ELR (cell line): ENCODE results near the gene CHRNB2.

Source experiments
- DNase-seq: peaks from one replicate; pipeline ENCODE4 v3.0.0-alpha.2; 2015; ENCODE audit warnings: low read depth

CHRNB2 gene

DNA sequence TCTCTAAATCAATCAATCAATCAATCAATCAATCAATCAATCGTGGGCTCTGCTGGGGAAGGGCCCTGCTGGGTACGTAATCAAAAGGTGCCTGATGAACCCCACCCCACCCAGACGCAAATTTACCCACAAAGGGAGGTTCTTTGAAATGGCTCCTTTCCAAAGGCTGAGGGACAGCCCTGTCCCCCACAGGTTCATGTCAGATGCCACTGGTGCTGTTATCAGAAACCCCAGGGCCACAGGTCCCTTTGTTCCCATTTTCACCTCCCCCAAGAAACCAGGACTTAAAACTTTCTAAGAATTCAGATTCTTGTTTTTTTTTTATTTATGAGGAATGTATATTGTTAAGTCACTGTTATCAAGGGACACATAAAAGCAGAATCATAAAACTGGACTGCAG lies 14.2 kb downstream of the CHRNB2 start:
- DNase-seq: no peak

DNA sequence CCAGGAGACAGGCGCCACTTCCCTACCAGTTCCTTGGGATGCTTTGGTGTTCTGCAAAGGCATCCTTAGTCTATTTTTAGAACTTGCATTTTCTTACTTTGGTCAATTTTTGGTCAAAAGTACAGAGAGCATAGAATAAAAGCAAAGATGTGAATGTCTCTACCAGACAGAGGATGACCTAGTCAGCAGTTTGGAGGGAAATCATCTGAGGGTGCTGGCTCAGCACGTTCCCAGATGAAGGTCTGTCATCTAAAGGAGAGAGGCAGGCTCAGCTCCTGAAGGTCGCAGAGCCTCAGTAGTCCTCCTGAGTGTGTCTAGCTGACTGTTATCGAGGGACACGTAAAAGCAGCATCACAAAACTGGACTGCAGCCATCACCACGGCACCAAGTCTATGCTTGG lies 15.3 kb downstream of the CHRNB2 start:
- DNase-seq: no peak

DNA sequence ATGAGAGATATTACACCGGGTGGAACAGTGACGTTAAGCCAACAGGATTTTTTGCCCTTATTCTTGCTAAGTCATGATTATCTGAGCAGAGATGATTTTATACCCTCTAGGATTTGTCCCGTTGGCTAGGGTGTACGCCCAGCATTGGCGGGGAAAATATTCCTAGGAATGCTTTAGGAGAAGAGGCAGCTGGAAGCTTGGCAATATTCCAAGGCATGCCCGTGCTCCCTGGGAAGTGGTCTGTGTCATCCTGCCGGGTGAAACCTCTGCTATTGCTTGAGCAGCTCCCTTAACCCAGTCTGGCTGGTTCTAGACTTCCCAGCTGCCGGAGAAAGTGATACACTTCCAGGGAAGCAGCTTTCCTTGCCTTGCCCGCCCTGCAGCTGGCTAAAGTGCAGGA lies 16.2 kb downstream of the CHRNB2 start:
- no peak for DNase-seq

DNA sequence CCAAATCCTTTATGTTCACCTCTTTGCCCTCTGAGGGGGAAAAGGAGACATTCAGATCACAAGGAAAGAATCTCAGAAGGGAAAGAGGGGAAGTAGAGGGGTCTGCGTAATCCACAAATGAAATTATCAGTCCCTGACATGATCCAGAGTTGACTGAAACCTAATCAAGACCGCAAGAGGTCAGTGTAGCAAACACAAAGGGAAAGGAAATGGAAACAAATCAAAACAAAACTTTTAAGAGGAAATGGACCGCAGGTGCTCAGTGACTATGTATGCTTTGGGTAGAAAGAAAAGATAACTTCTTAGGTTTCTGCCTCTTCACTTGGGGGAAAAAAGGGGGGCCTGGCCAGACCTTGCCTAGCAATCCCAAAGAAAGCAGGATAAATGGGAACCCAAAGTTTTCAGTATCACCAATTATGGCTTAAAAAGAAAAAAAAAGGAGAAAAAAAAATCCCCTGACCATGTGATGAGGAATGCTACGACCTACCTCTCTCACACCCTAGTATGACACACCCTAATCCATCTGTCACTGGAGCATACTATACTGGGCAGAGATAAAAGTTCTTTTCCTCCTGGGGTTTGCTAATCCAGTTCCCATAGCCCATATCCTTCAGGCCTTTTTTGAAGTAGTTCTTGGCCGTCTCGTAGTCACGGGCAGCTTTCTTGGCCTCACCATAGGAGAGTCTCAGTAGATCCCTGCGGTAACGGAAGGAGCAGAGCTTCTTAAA lies 16.9 kb downstream of the CHRNB2 start:
- no peak for DNase-seq

DNA sequence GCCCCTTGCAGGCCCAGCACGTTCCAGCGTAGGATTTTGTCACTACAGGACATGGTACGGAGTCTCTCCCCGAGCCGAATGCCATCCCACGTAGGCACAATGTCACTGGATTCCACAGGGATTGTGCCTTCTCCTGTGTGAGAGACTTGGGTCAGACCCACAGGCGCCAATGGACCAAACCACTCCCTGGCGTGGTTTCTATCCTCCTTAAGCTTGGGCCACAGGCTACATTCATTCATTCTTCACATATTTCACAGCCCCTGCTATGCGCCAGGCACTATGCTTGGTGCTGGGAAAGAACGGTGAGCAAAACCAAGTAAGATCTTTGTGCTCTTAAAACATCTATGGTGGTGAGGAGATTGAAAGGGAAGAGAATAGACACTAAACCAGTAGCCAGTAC lies 18.7 kb downstream of the CHRNB2 start:
- DNase-seq: no peak

DNA sequence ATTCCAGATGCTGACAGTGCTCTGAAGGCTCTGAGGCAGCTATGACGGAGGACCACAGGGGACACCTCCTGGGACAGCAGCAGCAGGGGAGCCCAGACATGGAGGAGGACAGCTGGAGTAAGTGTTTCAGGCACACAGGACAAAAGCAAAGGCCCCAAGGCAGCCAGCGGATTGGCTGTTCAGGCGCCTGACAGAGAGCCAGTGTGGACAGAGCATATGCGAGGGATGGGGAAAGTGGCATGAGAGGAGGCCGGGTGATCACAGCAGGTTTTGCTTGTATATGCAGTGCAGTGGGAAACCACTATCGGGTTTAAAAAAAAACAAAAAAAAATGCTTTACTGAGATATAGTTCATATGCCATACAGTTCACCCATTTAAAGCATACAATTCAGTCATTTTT lies 19.1 kb downstream of the CHRNB2 start:
- no peak for DNase-seq

DNA sequence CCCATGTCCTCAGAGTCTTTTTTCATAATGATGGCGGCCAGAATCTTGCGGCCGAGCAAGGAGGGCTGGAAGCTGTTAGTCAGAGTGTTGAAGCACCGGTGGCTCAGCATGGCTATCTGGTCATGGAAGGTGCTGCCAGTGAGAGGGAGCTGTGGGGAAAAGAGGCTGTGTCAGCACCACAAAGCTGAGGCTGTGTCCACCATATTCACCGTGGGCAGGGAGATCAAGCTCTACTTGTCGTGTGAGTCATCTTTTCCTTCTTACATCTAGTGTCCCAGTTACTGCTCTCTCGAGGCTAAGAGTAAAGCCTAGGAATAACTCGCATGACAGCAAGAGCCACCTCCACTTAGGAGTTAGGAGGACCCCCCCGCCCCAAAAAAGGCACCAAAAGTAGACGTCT lies 22.2 kb downstream of the CHRNB2 start:
- DNase-seq: peak; percentile 19

DNA sequence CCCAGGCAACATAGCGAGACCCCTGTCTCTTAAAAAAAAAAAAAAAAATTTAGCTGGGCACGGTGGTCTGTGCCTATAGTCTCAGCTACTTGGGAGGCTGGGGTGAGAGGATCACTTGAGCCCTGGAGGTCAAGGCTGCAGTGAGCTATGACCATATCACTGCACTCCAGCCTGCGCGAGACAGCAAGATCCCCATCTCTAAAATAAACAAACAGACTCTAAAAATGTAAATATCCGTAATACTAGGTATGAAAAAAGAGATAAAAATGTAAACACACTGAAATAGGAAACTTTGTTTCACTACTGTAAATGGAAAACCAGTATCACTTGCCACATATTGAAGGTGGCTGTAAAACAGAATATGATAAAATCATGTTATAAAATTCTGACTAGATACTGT lies 23.2 kb downstream of the CHRNB2 start:
- DNase-seq: no peak

DNA sequence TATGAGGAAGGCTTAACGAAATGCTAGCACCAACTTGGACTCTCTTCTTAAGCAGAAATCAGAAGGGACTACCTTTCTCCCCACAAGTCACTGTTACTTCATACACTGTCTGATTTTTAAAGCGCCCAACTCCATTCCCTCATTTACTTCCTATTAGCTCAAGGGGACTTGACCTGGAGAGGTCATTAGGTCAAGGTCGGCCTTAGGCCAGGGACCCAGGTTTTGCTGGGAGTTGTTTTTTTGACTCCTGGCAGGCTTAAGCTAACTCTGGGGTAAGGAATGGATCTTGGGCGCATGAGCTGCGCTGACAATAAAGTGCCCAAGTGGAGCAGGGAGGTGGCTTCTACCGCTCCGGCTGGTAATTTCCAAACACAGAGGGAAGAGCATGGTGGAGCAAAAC lies 23.6 kb downstream of the CHRNB2 start:
- no peak for DNase-seq

DNA sequence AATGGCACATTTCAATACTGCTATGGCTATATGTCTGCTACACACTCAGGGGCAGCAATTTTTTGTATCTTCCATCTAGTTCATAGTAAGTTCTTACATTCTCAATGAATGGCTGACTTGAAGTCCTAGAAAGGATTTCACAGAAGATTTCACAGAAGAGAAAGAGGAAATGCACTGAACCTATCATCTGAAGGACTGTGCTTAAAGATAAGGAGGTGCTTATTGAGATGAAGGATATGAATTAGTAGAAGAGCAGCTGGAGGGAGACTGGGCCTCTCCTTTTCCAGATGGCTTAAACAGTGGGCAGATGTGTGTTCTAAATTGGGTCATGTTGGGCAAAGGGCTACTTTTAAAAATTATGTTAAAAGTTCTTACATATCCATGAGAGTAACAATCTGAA lies 25.8 kb downstream of the CHRNB2 start:
- no peak for DNase-seq

DNA sequence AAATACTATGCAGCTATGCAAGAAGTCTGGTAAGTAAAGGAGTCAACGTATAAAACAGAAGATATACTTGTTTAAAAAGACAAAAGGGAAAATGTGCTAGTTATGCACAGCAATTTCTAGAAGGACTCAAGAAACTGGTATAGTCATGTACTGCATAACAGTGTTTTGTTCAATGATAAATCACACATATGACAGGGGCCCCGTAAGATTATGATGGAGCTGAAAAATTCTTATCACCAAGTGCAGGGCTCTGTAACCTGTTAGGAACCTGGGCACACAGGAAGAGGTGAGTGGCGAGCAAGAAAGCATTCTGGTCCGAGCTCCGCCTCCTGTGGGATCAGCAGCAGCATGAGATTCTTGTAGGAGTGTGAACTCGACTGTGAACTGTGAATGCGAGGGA lies 27.2 kb downstream of the CHRNB2 start:
- no peak for DNase-seq

DNA sequence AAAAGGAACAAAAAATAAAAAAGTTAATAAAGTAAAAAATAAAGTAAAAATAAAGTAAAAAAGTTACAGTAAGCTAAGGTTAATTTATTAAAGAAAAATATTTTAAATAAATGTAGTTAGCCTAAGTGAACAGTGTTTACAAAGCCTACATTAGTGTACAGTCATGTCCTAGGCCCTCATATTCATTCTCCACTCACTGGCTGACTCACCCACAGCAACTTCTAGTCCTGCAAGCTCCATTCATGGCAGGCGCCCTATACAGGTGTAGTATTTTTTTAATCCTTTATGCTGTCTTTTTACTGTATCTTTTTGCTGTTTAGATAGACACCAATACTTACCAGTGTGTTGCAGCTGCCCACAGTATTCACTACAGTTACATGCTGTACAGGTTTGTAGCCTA lies 28.0 kb downstream of the CHRNB2 start:
- peak; percentile 81 for DNase-seq

DNA sequence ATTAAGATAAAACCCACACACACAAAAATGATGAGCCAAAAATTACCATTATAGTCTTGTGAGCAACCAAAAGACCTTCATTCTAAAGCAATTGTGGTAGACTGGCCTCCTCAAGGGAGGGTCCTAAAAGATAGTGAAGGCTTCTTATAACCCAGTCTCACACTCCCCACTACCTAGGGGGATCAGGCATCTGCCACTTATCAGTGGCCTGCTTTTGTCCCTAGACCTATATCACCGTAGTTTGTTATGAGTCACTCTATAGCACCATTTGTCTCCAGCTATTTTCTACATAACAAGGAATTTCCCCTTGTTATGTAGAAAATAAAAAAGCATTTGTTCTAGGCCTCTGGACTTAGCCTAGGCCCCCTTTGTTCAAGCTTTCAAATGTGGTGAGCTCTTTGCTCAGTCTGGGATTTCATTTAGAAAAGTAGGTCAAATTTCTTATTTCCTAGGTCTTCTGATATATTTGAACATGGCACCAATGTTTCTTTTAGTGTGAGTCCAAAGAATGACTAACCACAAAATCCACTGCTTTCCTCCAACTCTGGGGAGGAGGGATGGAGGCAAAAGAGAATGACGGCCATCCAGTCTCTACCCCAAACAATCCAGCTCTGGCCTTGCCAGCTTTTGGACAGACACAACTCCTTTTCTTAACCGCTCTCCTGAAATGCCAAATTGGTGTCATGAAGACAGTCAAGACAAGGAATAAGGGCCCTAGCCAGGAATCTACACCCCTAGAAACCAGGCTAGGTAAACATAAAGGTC lies 31.5 kb downstream of the CHRNB2 start:
- DNase-seq: no peak

DNA sequence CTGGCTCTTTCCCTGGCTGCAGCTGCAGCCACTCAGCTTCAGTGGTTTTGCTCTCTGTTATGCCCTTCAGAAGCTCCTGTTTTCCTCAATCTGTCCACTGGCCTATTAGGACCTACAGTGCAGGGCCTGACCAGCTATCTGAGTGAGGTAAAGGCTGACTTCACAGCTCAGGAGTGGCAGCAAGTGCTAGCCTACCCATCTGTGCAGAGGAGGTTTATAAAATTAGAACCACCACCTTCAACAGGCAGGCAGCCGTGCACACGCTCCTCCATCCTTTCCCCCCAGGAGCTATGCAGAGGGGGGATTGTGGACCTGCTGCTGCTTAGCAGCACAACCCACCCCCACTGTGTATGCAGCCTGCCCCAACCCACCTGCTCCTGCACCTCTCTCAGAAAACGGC lies 32.1 kb downstream of the CHRNB2 start:
- DNase-seq: no peak

DNA sequence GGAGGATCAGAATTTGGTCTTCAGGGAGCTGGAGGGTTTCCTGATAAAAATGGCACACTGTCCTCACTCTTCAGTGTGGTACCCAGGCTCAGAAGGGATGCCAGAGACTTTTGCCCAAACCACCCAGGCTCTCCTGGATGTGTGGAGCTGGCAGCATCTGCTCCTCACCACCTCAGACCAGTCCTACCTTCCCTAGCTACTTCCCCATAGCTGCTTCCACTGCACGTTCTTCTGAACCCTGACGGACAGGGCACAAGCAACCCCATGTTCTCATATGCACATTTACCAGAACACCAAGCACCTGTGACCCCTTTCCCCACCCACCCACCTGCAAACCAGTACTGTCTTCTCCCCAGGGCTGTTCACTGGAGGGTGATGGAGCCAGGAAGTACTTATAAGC lies 35.7 kb downstream of the CHRNB2 start:
- no peak for DNase-seq

DNA sequence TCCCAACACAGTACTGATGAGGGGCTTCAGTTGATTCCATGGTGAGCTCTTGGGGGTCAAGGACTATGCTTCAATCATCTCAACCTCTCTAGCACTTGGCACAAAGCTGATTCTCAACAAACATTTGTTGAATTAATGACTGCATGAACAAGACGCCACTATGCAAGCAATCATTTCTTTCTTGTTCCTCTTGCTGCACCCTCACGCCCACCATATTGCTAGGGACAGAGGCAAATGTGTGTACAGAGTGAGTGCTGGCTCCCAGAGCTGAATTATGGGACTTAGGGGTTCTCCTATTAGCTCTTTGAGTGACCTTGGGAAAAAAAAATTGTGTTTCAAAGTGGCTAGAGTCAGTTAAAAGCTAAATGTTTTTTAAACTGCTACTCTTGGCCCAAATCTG lies 38.0 kb downstream of the CHRNB2 start:
- DNase-seq: no peak

DNA sequence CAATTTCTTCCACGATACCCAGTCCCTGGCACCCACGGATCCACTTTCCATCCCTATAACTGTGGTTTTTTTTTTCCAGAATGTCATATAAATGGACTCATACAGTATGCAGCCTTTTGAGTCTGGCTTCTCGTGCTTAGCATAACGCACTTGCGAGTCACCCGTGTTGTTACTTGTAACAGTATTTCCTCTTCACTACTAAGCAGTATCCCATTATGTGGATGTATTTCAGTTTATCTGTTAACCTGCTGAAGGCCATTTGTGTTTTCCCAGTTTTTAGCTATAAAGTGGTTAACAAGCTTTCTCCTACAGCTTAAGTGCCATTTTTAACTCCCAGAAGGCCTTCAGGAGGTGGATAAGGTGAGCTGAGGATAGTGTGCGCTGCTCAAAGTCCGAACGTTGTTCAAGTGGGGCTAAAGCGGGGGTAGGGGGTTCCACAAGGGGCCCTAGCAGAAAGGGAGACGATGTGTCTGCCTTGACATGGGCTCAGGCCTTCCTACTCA lies 39.6 kb downstream of the CHRNB2 start:
- peak; percentile 76 for DNase-seq

DNA sequence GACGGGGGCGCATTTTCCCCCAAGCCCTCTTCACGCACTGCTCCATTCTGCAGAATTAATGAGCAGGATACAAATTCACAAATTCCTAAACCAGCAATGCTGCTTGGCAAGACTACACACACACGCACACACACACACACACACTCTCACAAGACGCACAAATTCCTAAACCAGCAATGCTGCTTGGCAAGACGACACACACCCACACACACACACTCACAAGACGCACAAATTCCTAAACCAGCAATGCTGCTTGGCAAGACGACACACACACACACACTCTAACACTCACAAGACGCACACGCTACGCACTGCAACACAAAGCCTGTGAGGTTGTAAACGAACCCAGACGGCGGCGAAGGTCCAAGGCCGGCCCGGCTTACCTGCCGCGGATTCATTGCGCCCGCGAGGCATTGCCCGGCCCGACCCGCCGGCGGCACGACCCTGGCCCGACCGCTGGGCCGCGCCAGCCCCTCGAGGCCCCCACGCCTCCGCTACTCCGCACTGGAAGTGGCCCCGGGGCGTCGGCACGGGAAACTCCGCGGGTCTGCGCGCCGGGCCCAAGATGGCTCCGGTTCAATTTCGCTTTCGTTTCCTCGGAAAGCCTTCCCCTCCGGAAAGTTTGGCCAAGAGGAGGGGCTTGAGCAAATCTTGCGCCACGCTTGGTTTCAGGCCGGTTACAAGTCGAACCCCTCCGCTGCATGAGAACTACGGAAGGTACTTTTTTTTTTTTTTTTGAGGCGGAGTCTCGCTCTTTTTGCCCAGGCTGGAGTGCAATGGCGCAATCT lies 40.2 kb downstream of the CHRNB2 start, which contains the start of gene ADAR:
Gene ADAR (minus strand): TSS at position 578 of the 788 bp plus-strand sequence. CDS start 180 bp downstream, at position 398.
- peak; percentile 99 for DNase-seq

DNA sequence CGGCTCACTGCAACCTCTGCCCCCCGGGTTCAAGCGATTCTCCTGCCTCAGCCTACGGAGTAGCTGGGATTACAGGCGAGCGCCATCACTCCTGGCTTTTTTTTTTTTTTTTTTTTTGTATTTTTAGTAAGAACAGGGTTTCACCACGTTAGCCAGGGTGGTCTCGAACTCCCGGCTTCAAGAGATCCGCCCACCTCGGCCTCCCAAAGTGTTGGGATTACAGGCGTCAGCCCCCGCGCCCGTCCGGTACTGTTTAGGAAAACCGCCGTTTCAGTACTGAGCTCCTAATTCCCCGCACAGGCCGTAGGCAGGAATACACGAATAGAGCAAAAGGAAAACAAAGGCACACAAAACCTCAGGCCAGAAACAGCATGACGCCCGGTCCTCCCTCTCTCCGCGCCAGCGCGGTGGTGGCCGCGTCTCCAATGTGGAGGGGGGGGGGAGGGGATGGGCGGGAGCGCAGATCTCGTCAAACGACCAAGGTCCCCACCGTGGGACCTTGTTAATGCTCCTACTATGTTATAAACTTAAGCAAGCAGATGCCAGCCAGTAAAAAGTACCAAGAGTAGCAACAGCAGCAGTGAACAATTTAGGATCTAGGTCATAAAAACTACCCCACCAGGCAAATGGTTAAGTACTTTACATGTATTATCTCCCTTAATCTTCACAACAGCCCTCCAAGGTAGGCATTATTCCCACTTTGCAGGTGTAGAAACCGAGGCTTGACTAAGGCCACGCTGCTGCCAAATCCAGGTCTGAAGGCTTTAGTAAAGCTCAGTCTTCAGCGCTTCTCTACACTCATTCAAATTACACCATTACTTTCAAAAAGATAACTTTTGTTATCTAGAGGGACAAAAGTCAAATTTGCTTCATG lies 41.1 kb downstream of the CHRNB2 start:
- peak; percentile 73 for DNase-seq

DNA sequence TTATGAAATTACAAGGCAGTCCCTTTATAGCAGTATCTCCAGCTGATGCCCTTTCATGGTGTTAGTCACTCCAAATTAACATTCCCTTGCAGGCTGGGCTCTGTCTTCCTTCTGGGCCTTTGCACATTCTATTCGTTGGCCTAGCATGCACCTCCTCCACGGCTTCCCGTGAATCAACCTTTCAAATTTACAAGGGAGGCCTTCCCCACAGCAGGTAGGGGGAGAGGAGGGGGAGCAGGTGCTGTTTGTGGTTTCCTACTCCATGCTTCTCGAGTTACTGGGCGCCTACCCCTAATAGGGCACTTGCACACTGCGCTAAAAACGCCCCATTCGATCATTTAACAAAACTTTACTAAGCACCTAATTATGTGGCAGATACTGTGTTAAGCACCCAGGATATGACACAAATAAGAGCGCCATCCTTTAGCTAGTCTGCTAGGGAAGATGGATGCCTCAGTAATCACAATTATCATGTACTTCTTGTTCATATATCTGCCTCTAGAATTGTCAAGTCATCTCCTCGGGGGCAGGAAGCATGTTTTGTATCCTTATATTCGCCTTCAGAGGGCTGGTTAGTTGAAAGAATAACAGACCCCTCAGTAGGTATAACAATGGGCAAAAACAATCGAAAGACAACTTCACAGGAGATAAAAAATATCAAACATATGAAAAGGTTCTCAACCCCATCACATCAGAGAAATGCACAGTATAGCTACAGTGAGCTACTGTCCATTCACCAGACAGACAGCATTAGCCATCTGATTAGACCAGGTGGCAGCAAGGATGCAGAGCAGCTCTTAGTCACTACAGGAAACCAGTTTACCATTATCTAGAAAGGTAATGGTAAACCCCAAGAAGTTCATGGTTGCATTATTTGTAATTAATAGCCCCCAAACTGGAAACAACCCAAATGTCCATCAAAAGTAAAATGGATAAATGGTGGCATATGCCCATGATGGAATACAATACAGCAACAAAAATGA lies 42.1 kb downstream of the CHRNB2 start:
- peak; percentile 58 for DNase-seq
